ENCODE data around the gene VEZT.
"Not testable (repeated sequence)": the region's sequence is repeated elsewhere in the genome, so short reads cannot be mapped to it uniquely, and the experiment has no call there.

The VEZT gene

DNA sequence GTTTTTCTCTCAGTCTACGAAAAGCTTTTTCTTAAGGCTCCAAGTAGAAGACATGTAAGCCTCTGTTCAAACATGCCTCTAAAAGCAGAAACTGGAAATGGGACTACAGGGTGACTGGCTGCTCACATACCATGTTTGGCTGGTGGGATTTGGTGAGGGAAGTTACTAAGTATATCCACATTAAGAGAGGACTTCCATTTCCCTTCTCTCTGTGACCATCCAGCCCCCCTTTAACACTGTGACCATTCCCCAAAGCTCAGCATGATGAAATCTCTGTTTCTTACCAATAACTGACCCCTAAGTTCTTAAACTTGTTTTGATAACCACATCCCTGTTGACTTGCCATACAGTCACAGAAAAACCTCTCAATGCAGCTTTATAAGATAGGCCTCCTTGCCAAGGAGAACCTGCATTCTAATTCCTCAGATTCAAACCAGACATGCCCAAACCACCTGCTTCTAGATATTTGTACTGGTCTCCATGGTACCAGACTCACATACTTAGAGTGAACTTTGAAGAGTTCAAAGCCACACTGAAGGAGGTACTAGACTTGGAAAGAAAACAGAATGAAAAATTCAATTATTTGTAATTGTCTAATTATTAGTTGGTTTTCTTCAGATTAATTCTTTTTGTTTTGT is 102.2 kb downstream of the VEZT start:
- no peak for DNase-seq (ENCODE audit: low spot score)

DNA sequence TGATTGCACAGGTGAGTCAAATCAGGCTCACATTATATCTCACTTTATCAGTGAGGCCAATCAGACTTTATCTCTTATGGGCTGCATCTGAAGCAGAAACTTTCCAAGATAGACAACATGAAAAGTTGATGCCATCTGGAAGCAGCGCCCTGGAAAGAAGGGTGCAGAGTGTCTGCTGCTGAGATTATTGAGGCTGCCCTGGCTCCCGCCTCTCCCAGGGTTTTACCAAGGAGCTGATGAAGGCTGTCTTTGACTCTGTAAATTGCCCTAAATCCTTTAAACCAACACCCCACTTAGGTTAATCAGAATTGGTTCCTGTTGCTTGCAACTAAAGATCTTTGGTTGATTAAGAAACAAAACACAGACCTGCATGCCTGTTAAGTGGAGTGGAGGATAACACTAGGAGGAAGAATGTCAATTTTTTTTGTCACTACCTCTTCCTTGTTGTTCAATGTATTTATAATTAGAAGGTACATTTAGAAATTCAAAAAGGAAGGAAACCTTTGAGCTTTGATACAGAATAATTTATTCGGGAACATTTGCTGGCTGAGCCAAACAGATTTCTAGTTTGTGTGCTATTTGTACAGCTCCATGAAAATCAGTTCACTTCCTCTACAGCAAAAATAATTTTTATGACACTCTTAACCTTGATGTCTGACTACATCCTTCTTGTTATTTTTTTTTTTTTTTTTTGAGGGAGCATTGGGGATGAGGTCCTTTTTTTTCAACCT is 104.1 kb downstream of the VEZT start:
- DNase-seq (ENCODE audit: low spot score): no peak

DNA sequence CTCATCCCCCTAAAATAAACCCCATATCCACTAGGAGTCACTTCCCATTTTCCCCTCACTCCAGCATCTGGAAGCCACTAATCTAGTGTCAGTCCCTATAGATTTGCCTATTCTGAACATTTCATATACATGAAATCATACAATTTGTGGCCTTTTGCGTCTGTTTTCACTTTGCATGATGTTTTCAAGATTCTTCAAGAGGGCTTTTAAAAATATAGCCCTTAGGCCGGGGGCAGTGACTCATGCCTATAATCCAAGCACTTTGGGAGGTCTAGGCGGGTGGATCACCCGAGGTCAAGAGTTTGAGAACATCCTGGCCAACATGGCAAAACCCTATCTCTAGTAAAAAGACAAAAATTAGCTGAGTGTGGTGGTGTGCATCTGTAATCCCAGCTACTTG is 104.7 kb downstream of the VEZT start:
- no peak for DNase-seq (ENCODE audit: low spot score)

DNA sequence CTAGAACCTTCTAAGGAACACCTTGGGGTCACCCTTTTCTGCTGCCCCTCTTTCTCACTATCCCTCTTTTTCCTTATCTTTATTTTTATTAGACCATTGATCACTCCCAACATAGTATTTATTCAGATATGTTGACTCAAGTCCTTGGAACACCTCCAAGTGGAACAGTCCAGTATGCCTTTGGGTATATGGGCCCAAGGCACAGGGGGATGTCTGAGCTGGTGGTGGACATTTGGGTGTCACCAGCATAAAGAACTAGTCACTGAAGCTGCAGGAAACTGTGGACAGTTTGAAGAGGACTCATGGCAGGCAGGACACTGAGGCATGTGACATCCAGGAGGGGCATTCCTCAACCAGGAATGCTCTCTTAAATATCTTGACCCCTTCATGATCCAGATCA is 105.6 kb downstream of the VEZT start:
- no peak for DNase-seq (ENCODE audit: low spot score)

DNA sequence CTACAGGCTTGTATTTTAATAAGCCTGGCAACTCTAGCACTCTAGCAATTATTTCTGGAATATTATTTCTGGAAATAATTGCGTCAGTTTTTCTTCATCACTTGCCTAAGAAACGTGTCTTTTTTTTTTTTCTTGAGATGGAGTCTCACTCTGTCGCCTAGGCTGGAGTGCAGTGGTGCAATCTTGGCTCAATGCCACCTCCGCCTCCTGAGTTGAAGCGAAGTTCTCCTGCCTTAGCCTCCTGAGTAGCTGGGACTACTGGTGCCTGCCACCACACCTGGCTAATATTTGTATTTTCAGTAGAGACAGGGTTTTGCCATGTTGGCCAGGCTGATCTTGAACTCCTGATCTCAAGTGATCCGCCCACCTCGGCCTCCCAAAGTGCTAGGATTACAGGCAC is 106.6 kb downstream of the VEZT start:
- not testable (repeated sequence) for DNase-seq (ENCODE audit: low spot score)

DNA sequence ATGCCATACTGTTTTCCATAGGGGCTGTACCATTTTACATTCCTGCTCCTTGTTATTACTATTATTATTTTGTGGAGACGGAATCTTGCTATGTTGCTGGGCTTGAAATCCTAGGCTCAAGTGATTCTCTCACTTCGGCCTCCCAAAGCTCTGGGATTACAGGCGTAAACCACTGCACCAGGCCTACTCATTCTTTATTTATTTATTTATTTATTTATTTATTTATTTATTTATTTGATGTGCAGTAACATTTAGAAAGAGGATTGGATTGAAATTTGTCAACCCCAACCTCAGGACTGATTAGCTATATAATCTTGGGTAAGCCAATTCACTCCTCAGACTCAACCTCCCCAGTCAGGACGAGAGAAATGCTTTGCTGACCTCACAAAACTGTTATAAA is 107.9 kb downstream of the VEZT start:
- DNase-seq (ENCODE audit: low spot score): no peak

DNA sequence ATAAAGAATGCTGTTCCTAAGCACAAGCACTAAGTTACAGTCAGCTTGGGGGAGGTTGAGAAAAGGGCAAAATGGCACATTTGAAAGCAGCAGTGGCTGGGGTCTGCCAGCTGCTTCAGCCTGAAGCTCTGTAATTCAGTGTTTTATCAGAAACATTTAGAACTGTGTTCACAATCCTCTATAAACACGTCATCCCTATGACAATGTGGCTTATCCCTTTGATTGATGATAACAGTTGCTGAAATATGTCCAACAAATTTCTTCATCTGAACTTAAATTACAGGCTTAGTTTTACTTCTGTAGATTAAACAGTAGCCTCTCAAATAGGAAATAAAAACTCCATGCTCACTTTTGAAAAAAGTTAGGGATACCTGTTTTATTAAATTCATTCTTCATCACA is 108.8 kb downstream of the VEZT start:
- no peak for DNase-seq (ENCODE audit: low spot score)

DNA sequence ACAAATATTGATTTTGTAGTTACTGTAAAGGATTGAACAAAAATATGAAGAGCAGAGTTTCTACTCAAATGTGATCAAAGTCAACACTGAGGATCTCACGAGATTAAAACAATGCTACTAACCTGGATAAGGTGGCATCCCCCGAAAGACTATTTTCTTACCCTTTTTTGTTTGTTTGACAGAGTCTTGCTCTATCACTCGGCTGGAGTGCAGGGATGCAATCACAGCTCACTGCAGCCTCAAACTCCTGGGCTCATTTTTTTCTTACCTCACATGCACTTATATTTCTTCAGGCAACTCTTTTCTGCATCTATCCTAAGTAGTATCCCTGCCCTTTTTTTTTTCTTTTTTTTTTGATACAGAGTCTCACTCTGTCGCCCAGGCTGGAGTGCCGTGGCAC is 109.2 kb downstream of the VEZT start:
- no peak for DNase-seq (ENCODE audit: low spot score)

DNA sequence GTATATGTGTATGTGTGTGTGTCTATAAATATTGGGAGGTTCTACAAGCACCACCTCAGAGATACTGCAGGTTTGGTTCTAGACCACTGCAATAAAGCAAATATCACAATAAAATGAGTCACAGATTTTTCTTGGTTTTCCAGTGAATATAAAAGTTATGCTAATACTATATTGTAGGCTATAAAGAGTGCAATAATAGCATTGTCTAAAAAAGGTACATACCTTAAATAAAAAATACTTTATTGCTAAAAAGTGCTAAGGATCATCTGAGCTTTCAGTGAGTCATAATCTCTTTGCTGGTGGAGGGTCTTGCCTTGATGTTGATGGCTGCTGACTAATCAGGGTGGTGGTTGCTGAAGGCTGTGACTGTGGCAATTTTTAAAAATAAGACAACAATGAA is 111.1 kb downstream of the VEZT start:
- no peak for DNase-seq (ENCODE audit: low spot score)

DNA sequence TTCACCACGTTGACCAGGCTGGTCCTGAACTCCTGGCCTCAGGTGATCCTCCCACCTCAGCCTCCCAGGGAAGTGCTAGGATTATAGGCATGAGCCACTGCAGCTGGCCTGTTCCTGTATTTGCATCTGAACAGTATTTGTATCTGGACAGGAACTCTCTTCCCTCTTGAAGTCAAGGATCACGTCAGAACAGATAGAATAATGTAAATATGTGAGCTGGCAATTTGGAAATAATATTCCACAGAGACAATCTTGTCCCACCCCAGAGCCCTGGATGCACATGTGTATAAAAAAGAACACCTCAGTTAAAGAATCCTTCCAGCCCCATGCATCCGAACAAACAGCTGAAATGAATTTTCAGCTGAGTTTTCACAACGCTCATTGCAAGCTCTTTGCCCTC is 118.3 kb downstream of the VEZT start:
- DNase-seq (ENCODE audit: low spot score): no peak

DNA sequence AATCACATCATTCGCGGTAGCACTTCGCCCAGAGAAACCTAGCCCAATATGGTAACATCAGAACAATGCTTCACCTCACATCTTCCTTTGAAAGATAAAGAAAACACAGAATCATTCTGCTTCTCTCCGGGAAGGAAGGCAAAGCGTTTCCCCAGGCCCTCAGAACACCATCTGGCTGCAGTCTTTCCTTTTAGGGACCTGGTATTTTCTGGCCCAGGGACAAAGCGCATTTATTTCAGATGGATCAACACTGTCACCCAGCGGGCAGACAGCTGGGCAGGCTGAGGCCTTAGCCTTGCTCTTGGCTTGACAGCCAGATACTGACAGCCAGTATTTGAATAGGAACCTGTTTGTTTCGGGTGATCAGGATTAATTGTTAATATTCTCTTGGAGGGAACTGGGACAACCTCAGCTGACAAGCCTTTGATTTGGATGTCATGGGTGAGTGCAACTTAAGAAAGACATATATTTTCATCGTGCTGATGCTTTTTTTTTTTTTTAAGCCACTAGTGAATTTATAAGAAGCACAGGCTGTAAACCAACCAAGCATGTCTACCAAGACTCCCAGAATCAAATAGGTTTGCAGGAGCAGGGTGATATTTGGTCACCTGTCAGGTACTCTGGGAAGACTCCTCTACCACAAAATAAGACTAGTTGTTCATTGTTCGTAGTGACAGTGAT is 118.9 kb downstream of the VEZT start:
- DNase-seq (ENCODE audit: low spot score): no peak

DNA sequence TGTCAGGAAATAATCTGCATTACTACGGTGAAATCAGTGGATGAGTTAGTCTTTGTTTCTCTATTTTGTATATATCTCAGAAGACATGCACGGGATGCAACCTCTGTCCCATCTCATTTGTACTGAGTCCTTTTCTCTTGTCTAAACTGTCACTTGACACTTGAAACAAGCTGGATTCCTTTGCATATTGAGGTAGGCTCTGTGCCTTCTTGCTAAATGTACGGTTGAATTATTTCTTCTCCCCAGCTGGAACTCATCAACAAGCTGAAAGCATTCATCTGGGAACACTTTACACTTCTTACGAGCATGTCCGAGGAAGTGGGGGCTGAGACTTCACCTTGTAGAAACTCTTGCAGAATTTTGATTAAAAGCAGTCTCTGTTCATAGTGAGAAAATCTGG is 119.5 kb downstream of the VEZT start:
- DNase-seq (ENCODE audit: low spot score): no peak

DNA sequence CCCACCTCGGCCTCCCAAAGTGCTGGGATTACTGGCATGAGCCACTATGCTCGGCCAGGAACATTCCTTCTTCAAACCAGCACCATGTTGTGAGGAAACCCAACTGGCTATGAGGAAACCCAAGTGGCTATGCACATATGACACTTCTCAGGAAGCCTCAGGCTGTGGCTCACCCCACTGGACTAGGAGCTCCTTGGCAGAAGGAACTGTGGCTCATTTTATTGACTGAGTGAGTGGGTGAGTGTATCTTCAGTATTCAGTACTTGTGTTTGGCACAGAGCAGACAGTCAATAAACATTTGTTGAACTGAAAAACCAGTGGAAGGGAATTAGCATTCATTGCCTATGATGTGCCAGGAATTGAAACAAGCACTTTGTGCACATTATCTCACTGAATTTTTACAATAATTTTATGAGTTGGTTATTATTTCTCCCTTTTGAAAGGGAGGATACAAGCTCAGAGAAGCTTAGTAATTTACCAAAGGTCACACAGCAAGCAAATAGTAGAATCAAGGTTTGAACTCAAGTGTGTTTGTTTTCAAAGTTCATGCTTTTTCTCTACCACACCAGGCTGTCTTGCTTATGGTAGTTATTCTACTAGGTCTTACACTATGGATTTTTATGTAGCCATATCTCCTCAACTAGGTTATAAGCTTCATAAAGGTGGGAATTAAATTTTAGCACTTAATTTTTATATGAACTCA is 121.6 kb downstream of the VEZT start:
- no peak for DNase-seq (ENCODE audit: low spot score)

DNA sequence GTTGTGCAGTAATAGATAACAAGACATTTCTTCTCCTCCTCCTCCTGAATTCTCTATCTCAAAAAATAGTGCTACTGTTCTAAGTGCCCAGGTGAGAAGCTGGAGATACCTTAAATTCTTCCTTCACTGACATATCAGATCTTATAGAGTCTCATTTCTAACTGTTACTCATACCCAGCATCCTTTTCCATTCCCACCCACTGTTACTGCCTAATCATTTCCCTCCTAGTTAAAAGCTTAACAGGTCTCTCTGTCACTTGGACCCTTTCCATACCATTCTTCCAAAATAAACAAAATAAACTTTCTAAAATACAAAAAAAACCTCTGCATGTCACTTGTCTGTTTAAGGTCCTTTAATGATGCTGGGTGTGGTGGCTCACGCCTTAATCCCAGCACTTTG is 124.4 kb downstream of the VEZT start:
- DNase-seq (ENCODE audit: low spot score): no peak

DNA sequence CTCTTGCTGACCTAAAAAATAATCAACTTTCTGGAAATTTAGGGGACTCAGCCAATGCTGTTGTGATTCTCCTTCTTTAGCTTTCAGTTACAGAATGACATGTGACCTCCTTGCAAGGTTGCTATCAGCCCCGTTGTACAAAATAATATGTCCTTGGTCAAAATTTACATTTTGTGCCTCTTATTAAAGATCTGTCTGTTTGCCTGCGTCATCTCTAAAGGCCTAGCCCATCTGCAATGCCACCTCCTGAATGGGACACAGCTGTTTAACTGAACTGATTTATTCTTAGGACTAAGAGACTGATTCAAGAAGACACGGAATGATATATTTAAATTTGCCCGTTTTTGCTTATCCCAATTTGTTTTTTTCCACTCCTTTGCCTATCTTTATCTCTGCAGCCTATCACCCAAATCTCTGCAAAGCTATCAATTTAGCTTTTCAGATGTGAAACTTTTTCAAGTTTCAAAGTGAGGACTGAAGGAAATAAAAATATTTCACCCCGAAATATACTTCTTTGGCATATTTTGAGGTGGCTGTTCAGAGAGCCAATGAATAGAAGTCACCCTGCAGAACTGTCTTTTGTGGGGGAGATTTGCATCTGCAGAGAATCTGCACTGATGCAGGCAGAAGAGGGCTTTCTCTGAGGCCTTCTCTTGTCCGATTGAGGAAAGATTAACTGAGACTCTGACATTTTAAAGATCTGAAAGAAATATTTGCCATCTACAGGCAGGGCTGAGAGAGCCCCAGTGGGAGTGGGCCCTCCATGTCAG is 126.0 kb downstream of the VEZT start:
- DNase-seq (ENCODE audit: low spot score): no peak

DNA sequence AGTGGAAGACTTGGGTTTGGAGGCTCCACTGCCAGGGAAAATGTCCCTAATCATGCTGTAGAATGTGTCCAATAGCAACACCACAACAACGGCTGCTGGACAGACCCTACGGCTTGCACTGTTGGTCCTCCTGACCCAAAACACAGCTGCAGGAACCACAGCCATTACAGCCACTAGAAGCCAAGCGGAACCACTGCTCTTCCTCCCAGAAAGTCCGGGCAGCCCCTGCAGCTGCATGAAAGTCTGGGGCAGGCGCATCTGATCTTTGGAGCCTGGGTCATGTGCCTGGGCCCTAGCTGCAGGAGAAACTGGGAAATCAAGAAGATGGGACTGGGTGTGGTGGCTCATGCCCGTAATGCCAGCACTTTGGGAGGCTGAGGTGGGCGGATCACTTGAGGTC is 131.7 kb downstream of the VEZT start:
- no peak for DNase-seq (ENCODE audit: low spot score)

DNA sequence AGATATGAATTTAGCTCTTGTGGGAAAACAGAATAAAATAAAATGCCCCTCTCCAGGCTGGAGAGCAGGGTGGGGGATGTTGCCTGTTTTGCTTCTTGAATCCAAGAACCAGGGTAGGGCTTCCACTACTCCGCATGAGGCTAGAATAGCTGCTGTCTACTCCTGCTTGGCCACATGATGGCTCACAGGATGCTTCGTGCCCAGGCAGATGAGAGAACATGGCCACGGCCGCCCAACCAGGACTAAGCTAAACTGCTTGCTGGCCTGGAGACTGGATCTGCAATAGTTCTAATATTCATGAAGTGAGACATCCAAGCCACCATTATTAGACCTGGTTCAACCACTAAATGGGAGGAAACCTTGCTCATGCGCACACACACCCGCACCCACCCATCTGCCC is 134.1 kb downstream of the VEZT start:
- no peak for DNase-seq (ENCODE audit: low spot score)
